Peyer's patch (tissue), 4 donors: ENCODE results near the gene SZT2.
"Not testable (repeated sequence)": the region's sequence is repeated elsewhere in the genome, so short reads cannot be mapped to it uniquely, and the experiment has no call there.

Experiments used
- POLR2A ChIP-seq, 2 donors: fragments of 450-650 bp; IDR thresholded peaks; one replicate each; pipeline ENCODE4 v1.5.1; 2017; ENCODE audit warnings: antibody characterized with exemption in 2 of 2, mild to moderate bottlenecking in 2 of 2, moderate library complexity in 2 of 2
- TF ChIP-seq, protein P1 (sequence below), 6 experiments: fragments of 450-650 bp in 4 of 6; fragments of 200-600 bp in 2 of 6; sonication (generic) in 1 of 6; IDR thresholded peaks; one replicate each; pipeline ENCODE4 v1.5.1; 2017 to 2019; ENCODE audit warnings: antibody characterized with exemption in 6 of 6, mild to moderate bottlenecking in 3 of 6, moderate library complexity in 1 of 6

DNA sequence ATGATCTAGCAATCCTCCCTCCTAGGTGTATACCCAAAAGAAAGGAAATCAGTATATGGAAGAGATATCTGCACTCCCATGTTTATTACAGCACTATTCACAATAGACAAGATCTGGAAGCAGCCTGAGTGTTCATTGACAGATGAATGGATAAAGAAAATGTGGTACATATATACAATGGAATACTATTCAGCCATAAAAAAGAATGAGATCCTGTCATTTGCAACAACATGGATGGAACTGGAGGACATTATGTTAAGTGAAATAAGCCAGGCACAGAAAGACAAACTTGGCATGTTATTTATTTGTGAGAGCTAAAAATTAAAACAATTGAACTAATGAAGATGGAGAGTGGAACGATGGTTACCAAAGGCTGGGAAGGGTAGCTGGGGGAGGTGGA is 23.7 kb downstream of the SZT2 start:
- TF ChIP-seq, protein P1, sequence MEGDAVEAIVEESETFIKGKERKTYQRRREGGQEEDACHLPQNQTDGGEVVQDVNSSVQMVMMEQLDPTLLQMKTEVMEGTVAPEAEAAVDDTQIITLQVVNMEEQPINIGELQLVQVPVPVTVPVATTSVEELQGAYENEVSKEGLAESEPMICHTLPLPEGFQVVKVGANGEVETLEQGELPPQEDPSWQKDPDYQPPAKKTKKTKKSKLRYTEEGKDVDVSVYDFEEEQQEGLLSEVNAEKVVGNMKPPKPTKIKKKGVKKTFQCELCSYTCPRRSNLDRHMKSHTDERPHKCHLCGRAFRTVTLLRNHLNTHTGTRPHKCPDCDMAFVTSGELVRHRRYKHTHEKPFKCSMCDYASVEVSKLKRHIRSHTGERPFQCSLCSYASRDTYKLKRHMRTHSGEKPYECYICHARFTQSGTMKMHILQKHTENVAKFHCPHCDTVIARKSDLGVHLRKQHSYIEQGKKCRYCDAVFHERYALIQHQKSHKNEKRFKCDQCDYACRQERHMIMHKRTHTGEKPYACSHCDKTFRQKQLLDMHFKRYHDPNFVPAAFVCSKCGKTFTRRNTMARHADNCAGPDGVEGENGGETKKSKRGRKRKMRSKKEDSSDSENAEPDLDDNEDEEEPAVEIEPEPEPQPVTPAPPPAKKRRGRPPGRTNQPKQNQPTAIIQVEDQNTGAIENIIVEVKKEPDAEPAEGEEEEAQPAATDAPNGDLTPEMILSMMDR (IDR thresholded peaks at IDR 0.05): not testable (repeated sequence)
- TF ChIP-seq POLR2A (IDR thresholded peaks at IDR 0.05): not testable (repeated sequence)
